AG09309 (cell line): ENCODE results near the gene LMAN1.

Source experiments
- DNase-seq: peaks from one replicate; pipeline ENCODE4 v3.0.0-alpha.2; 2010; ENCODE audit warnings: low read depth
- H3K4me3 ChIP-seq: 2 replicates; pipeline ENCODE4 v1.5.1; 2011; ENCODE audit warnings: mild to moderate bottlenecking, low read depth, low read length, moderate library complexity; ENCODE audit not compliant: control insufficient read depth
- TF ChIP-seq, protein P1 (sequence below): IDR thresholded peaks from 2 replicates; pipeline ENCODE4 v1.5.1; 2011; ENCODE audit warnings: mild to moderate bottlenecking, low read depth, low read length, inconsistent platforms; ENCODE audit not compliant: insufficient read depth, control insufficient read depth; ENCODE audit errors: missing control alignments

The LMAN1 gene

DNA sequence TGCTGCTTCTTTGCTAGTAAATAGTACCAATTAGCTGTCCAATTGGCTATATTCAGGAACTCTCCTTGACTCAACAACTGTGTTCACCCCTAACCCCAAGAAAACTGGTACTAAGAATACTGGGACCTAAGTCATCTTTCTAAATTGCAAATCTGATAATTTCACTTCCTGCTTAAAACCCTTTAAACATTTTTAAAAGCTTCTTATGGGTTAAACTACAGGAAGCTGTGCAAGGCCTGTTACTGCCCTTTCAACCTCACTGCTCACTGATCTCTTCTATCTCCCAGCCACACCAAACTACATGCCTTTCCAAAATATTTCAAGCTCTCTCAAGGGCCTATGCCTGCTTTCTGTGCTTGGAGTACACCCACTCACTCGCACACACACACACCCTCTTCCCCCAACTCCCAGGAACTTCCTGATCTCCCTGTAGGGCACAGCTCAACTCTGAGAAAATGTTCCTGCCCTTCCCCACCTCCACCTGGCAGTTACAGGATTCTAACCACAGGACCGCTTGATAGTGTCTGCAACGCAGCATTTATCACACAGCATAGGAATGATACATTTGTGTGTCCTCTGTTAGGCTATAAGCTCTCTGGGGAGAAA lies 6.7 kb downstream of the LMAN1 start:
- H3K4me3 ChIP-seq = no peak overlapping the region
- TF ChIP-seq, protein P1, sequence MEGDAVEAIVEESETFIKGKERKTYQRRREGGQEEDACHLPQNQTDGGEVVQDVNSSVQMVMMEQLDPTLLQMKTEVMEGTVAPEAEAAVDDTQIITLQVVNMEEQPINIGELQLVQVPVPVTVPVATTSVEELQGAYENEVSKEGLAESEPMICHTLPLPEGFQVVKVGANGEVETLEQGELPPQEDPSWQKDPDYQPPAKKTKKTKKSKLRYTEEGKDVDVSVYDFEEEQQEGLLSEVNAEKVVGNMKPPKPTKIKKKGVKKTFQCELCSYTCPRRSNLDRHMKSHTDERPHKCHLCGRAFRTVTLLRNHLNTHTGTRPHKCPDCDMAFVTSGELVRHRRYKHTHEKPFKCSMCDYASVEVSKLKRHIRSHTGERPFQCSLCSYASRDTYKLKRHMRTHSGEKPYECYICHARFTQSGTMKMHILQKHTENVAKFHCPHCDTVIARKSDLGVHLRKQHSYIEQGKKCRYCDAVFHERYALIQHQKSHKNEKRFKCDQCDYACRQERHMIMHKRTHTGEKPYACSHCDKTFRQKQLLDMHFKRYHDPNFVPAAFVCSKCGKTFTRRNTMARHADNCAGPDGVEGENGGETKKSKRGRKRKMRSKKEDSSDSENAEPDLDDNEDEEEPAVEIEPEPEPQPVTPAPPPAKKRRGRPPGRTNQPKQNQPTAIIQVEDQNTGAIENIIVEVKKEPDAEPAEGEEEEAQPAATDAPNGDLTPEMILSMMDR = no peak
- DNase-seq = no peak

- H3K4me3 ChIP-seq = no peak overlapping the region
- no peak for DNase-seq
- TF ChIP-seq, protein P1 = no peak
These were observed 13.5 kb downstream of the LMAN1 start for GRCh38 chr18:59345556-59345955.

- H3K4me3 ChIP-seq = no peak overlapping the region
- DNase-seq = no peak
- TF ChIP-seq, protein P1 = no peak
These were observed 14.1 kb downstream of the LMAN1 start for GRCh38 chr18:59344996-59345395.

DNA sequence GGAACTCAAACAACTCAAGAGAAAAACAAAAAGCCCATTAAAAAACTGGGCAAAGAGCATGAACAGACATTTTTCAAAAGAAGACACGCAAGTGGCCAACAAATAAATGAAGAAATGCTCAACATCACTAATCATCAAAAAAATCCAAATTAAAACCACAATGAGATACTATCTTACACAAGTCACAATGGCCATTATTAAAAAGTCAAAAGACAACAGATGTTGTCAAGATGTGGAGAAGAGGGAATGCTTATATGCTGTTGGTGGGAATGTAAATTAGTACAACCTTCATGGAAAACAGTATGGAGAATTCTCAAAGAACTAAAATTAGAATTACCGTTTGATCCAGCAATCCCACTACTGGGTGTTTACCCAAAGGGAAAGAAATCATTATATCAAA lies 15.1 kb downstream of the LMAN1 start:
- TF ChIP-seq, protein P1 = no peak
- H3K4me3 ChIP-seq = no peak overlapping the region
- no peak for DNase-seq

DNA sequence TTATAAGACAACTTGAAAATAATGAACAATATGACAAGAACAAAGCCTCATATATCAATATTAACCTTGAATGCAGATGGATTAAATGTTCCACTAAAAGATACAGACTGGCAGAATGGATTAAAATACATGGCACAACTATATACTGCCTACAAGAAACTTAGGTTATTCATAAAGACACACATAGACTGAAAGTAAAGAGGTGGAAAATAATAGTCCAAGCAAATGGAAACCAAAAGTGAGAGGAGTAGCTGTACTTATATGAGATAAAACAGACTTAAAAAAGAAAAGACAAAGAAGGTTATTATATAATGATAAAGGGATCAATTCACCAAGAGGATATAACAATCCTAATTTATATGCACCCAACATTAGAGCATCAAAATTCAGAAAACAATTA lies 18.2 kb downstream of the LMAN1 start:
- no peak for DNase-seq
- no peak overlapping the region for H3K4me3 ChIP-seq
- TF ChIP-seq, protein P1 = no peak

GRCh38 chr18:59340312-59340711 lies 18.8 kb downstream of the LMAN1 start:
- no peak for DNase-seq
- TF ChIP-seq, protein P1 = no peak

GRCh38 chr18:59332986-59333385 lies 26.1 kb downstream of the LMAN1 start:
- DNase-seq = no peak
- H3K4me3 ChIP-seq = no peak overlapping the region
- TF ChIP-seq, protein P1 = no peak

More at GRCh38 chr18:59340312-59340711, 18.8 kb downstream of the LMAN1 start:
- H3K4me3 ChIP-seq = no peak overlapping the region
